ENCODE results near the gene FAAP100.

Gene FAAP100

GRCh38 chr17:81582341-81582740, 30.2 kb upstream of the FAAP100 start:
- peak overlapping the region; percentile 34 for H3K27ac ChIP-seq
- no peaks in the 10 kb centered on the region for H3K27me3 ChIP-seq (replicated peaks)
- DNase-seq = peak; percentile 83
- no peak for TF ChIP-seq CTCF (IDR thresholded peaks at IDR 0.05; ENCODE audit: low read depth, low read length, missing control alignments)
- H3K36me3 ChIP-seq (replicated peaks) = peaks cover 52% of the 10 kb centered on the region
- no peak overlapping the region for H3K4me3 ChIP-seq (ENCODE audit: low read depth, low read length)
- in situ Hi-C loops (cut with HindIII; ENCODE audit: low pct_ligation_motif_present, low sequenced_read_pairs) = no loop called here

- no peak for DNase-seq
- Histone ChIP-seq H3K27me3 (replicated peaks) (no peaks in the 10 kb centered on the region), H3K27ac (peak overlapping the region; percentile 4), H3K4me3 (ENCODE audit: low read depth, low read length) (no peak overlapping the region), H3K36me3 (replicated peaks) (peaks cover 47% of the 10 kb centered on the region)
- in situ Hi-C loops (cut with HindIII; ENCODE audit: low pct_ligation_motif_present, low sequenced_read_pairs) = no loop called here
- TF ChIP-seq CTCF (IDR thresholded peaks at IDR 0.05; ENCODE audit: low read depth, low read length, missing control alignments) = no peak
Observed at GRCh38 chr17:81581758-81582157, 29.6 kb upstream of the FAAP100 start.

DNA sequence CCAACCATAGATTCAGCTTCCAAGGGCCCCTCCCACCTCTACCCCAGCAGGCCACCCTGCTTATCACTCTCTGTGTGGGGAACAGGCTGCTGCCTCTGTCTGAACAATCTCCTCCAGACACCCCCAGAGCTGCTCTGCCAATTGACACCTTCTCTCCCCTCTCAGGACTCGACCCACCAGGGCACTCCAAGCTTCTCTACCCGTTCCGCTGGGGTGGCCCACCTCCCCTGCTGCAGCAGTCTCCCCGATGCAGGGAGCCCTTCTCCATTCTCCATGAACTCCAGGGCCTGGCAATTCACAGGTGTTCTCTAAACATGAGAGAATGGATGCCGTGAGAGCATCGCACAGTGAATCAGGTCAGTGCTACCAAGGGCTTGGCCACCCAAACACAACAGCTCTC, 28.3 kb upstream of the FAAP100 start:
- Histone ChIP-seq H3K27ac (no peak overlapping the region), H3K27me3 (replicated peaks) (no peaks in the 10 kb centered on the region), H3K36me3 (replicated peaks) (peaks cover 42% of the 10 kb centered on the region), H3K4me3 (ENCODE audit: low read depth, low read length) (no peak overlapping the region)
- no peak for TF ChIP-seq CTCF (IDR thresholded peaks at IDR 0.05; ENCODE audit: low read depth, low read length, missing control alignments)
- in situ Hi-C loops (cut with HindIII; ENCODE audit: low pct_ligation_motif_present, low sequenced_read_pairs) = no loop called here
- no peak for DNase-seq

GRCh38 chr17:81579821-81580321, 27.7 kb upstream of the FAAP100 start:
- in situ Hi-C loops (cut with HindIII; ENCODE audit: low pct_ligation_motif_present, low sequenced_read_pairs) = no loop called here
- no peak overlapping the region for H3K4me3 ChIP-seq (ENCODE audit: low read depth, low read length)
- no peak for TF ChIP-seq CTCF (IDR thresholded peaks at IDR 0.05; ENCODE audit: low read depth, low read length, missing control alignments)
- H3K36me3 ChIP-seq (replicated peaks) = peaks cover 42% of the 10 kb centered on the region
- peak; percentile 88 for DNase-seq
- peak overlapping the region; percentile 73 for H3K27ac ChIP-seq
- H3K27me3 ChIP-seq (replicated peaks) = no peaks in the 10 kb centered on the region

GRCh38 chr17:81579298-81579697, 27.1 kb upstream of the FAAP100 start:
- no peak overlapping the region for H3K4me3 ChIP-seq (ENCODE audit: low read depth, low read length)
- peak overlapping the region; percentile 73 for H3K27ac ChIP-seq
- H3K36me3 ChIP-seq (replicated peaks) = peaks cover 44% of the 10 kb centered on the region
- TF ChIP-seq CTCF (IDR thresholded peaks at IDR 0.05; ENCODE audit: low read depth, low read length, missing control alignments) = no peak
- DNase-seq = no peak
- in situ Hi-C loops (cut with HindIII; ENCODE audit: low pct_ligation_motif_present, low sequenced_read_pairs) = no loop called here
- H3K27me3 ChIP-seq (replicated peaks) = no peaks in the 10 kb centered on the region

DNA sequence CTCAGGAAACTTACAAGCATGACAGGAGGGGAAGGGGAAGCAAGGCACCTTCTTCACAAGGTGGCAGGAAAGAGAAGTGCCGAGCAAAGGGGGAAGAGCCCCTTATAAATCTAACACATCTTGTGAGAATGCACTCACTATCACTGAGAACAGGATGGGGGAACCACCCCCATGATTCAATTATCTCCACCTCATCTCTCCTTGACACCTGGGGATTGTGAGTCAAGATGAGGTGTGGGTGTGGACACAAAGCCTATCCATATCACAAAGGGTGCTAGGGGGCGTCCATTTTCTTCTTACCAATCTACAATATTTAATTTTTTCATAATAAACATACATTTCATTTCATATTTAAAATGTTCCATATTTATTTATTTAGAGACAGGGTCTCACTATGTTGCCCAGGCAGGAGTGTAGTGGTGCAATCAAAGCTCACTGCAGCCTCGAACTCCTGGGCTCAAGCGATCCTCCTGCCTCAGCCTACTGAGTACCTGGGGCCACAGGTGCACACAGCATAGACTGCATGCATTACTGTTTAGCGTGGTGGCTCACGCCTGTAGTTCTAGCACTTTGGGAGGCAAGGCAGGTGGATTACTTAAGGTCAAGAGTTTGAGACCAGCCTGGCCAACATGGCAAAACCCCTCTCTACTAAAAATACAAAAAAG, 26.5 kb upstream of the FAAP100 start:
- no peak for DNase-seq
- no peak overlapping the region for H3K27ac ChIP-seq
- H3K36me3 ChIP-seq (replicated peaks) = peaks cover 40% of the 10 kb centered on the region
- no peaks in the 10 kb centered on the region for H3K27me3 ChIP-seq (replicated peaks)
- no peak overlapping the region for H3K4me3 ChIP-seq (ENCODE audit: low read depth, low read length)
- TF ChIP-seq CTCF (IDR thresholded peaks at IDR 0.05; ENCODE audit: low read depth, low read length, missing control alignments) = no peak
- in situ Hi-C loops (cut with HindIII; ENCODE audit: low pct_ligation_motif_present, low sequenced_read_pairs) = no loop called here

All from brain microvascular endothelial cell (primary cell).